ENCODE data around the gene BTBD17.

GRCh38 chr17:74345433-74346241 lies 16.0 kb downstream of the BTBD17 start:
- no peak for TF ChIP-seq CTCF (conservative IDR thresholded peaks at IDR 0.05; ENCODE audit: low read depth, low read length)
- TF ChIP-seq EZH2 (IDR thresholded peaks at IDR 0.05; ENCODE audit: borderline replicate concordance, low read depth, low read length, poor library complexity, severe bottlenecking), result no peak
